ENCODE data around the gene MYRF.

MYRF gene

DNA sequence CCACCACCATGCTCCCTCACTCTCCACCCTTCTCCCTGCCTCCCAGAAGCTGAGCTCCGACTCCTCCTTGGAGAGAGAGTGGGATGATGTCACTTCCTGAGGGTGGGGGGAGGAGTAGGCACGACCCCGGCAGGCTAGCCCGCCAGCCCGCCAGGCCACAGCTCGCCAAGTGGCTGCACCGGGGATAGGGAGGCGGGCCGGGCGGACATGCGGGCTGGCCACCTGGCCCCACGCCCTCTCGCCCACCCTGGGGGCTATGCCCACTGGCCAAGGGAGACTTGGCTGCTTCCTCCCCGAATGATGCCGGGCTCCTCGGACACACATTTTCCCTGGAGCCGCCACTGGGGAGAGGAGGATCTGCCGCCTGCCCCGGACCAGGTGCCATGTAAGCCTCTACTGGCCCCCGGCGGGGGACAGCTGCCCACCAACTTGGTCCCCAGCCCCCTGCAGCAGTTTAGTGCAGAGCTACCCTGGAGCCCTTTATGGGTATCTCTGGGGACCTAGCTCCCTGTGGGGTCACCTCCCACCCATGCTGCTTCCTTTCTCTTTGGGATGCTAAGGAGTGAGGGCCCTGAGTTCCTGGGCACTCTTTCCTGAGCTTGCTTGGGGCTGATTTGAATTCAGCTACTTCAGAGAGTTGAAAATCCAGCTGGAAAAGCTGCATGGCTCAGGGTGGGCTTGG lies 33.7 kb upstream of the MYRF start:
- DNase-seq (ENCODE audit: low spot score), result no peak
- FAIRE-seq, result no peak

DNA sequence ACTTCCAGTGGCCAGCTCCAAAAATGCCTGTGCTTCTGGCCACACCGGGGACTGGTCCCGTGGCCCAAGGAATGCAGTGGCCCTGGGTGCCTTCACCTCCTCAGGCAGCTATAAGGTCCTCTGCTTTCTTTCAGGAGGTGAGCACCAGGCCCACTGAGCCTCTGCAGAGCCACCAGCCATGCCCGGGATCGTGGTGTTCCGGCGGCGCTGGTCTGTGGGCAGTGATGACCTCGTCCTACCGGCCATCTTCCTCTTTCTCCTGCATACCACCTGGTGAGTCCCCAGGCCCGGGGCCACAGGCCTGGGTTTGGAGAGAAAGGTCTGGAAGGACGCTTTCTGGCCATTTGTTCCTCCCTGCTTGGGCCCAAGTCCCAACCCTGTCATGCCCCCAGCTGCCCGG lies 32.5 kb upstream of the MYRF start:
- no peak for FAIRE-seq
- no peak for DNase-seq (ENCODE audit: low spot score)

DNA sequence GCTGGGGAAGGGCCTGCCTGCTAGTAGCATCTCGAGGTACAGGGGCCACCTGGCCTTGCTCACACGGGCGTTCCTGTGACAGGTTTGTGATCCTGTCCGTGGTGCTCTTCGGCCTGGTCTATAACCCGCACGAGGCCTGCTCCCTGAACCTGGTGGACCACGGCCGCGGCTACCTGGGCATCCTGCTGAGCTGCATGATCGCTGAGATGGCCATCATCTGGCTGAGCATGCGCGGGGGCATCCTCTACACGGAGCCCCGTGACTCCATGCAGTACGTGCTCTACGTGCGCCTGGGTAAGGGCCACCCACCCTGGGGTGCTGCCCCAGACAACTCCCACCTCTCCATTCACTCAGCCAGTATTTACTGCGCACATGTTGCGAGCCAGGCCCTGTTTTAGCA lies 31.8 kb upstream of the MYRF start:
- DNase-seq (ENCODE audit: low spot score), result no peak
- no peak for FAIRE-seq

DNA sequence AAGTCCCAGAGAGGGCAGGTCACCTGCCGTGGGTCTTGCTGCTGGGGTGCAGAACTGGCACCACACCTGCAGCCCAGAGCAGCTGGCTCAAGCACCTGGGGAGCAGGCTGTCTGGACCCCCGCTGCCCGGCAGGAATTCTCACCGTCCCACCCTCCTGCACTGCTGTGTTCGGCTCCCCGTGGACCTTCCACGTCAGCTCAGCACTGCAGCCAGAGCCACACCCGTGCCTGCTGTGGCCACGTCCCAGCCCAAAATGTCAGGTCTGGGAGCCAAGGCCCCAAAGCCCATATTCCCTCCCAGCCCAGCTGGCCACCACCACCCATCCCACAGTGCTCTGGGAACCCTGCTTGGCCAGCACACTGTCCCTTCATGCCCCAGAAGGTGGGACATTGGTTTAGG lies 28.0 kb upstream of the MYRF start:
- no peak for DNase-seq (ENCODE audit: low spot score)
- FAIRE-seq, result no peak

DNA sequence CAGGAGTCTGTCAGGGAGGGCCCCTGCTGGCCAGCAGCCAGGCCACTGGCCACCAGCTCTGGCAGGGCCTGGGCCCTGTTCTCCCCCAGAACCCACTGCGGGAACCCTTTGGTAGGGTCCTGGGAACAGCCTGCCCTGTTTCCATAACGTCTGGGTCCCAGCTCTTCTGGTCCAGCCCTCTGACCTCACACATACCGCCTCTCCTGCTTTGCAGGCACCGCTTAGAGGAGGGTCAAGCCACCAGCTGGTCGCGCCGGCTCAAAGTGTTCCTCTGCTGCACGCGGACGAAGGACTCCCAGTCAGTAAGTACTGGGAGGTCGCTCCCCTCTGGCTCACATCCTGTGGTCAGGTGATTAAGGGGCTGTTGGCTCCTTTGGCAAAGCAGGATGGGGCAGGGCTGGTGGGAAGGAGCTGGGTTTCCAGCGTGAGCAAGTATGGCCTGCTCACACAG lies 26.6 kb upstream of the MYRF start:
- FAIRE-seq, result peak; percentile 82

DNA sequence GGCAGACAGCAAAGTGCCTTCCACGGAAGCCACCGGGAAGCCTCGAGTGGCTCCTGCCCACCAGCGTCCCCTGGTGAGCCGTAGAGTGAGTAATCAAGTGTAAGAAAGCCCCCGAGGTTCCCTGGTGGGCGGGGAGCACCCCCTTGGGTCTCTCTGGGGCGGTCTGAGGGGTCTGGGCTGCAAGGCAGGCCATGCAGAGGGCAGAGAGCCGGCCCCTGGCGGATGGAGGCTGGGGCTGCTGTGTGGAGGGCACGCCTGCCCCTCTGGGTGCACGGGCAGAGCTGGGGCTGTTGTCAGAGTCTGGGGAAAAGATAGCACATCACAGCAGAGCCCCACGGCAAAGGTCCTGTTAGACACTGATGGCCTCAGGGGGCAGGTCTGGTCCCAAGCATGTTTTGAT lies 25.7 kb upstream of the MYRF start:
- DNase-seq (ENCODE audit: low spot score), result no peak
- no peak for FAIRE-seq

More for the DNA sequence above, 26.6 kb upstream of the MYRF start:
- peak; percentile 87 for DNase-seq (ENCODE audit: low spot score)

DNA sequence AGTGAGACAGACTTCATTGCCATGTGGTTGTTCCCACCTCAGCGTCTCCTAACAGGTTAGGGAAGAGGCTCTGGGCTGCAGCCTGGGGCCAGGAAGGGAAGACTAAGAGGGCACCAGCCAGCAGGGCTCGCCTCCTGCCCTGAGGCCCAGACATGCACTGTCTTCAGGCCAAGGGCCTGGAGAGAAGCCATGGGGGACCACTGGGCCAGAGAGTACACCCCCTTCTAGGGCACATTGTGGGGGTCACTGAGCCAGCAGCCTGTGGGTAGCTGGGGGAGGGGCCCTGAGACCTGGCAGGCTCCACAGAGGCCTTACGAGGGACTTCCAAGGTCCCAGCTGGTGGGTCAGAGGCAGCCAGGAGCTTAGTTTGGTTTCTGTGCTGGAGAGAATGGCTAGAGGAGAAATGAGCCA lies 25.0 kb upstream of the MYRF start:
- FAIRE-seq (no peak), DNase-seq (ENCODE audit: low spot score) (no peak)

DNA sequence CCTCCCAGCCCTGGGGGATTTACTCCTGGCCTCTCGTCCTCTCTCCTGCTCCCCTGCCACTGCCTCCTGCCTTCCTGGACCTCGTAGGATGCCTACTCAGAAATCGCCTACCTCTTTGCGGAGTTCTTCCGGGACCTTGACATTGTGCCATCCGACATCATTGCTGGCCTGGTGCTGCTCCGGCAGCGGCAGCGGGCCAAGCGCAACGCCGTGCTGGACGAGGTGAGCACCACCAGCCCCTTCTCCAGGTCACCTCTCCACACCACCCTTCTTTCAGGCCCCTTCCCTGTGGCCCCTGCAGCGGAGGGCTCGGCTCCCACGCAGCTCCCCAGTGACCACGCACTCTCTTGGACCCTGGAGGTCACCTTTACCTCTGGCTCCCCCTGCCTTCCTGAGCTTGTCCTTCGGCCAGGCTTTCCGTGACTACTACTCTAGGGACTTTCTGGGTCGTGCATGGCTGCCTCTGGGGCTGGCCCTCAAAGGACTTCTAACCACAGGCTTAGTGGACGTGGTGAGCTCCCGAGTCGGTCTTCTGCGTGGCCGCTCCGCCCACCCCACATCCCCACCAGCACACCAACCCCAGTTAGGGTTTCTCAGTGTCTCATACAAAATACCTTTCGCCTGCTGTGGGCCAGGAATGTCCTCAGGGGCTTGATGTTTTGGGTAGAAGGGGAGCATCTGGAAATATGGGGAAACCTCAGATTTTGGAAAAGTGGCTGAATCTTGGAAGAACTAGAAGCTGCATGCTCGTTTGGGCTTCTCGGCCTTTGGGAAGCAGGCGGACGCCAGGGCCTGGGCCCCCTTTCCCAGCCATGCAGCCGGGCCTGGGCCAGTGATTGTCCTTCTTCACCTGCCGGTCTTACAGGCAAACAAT lies 24.1 kb upstream of the MYRF start:
- DNase-seq (ENCODE audit: low spot score) (peak; percentile 87), FAIRE-seq (peak; percentile 85)

DNA sequence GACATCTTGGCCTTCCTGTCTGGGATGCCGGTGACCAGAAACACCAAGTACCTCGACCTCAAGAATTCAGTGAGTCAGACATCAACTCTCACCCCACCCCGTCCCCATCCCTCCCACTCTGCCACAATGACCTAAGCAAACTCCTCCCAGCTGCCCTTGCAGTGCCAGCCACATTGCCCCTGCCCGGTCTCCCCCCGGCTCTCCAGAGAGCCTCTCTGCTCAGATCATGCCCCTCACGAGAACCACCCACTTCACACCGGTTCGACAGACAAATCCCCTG lies 23.6 kb upstream of the MYRF start:
- DNase-seq (ENCODE audit: low spot score), result peak; percentile 86
- peak; percentile 85 for FAIRE-seq

DNA sequence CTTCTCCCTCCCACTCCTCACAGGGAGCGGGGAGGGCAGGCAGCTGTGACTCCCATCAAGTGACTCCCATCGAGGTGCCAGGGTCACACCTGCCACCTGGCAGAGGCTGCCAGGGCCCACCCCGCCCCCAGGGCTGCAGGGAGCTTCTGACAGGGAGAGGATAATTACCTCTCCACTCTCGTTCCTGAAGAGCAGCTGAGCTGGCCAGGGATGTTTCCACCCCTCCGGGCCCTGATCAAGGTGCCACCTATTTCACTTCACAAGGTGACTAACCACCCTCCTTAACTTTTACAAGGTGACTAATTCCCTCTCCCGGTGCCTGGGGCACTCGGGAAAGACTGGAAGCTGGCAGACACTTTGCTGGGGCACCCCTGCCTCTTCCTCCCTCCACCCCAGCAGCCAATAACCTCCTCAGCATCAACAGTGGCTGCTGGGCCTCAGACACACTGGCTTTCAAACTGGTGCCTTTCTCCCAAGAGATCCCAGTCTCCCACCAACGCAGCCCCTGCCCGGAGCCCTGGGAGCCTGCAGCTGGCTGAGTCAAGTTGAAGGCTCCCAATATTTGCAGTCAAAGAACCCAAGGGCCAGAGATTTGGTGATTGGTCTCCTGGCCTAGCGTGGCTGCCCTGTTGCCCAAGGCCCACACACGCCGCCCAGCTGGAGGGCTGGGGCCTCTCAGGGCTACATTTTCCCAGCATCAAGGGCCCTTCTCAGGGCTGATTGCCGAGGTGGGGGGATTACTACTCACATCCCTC lies 22.0 kb upstream of the MYRF start:
- DNase-seq (ENCODE audit: low spot score) (peak; percentile 47), FAIRE-seq (no peak)

DNA sequence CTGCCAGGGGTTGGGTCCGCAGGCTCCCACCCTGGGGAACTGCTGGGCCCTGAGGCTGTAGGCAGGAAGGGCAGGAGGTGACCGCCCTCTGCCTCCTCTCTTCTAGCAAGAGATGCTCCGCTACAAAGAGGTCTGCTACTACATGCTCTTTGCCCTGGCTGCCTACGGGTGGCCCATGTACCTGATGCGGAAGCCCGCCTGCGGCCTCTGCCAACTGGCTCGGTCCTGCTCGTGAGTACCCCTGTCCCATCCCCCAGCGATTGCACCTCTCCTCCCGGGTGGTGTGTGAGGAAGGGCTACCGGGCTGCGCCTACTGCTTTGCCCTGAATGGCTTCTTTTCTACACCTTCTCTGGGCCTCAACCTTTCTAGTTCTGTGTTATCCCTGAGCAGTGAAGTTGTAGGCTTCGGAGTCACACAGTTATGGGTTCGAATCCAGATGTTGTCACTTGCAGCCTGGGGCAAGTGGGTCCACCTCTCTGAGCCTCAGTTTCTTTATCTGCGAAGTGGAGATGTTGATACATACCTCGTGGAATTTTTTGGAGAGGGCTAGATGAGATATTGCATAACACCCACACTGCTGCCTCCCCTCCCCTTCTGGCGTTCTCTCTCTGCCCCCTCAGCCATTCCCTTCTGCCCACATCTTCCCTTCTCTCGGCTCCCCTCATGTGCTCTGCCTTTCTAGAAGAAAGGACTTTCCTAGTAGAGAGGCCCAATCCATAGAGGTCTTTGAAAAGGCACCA lies 21.1 kb upstream of the MYRF start:
- FAIRE-seq (no peak), DNase-seq (ENCODE audit: low spot score) (no peak)

DNA sequence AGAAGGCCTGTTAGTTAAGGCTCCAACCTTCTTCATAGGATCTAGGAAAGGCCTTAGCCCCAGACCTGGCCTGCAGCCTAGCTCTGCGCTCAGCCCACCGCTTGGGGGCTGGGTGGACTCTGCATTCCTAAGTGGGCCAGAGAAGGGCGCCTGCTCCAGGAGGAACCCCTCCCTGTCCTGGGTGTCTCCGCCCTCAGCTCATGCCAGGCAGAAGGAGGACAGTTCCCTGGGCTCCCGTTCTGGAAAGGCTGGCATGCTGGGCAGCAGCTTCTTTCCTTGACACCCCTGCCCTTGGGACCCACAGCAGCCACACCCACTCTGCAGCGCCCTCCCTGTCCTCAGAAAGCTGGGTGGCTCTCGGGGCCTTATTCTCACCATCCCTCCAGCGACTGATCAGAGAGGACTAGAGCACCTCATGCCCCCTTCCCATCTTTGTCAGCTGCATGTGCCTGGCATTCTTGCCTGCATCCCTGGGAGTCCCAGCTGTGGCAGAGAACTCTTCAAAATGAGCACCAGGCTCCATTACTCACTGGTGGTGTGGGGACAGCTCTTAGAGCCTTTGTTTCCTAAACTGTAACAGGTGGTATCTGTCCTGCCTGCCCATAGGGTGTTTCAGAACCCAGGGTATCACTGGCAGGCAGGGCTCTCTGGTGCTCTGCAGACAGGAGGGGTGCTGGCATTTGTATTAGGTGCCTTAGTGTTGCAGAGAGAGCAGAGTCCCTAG lies 20.3 kb upstream of the MYRF start:
- FAIRE-seq, result no peak
- no peak for DNase-seq (ENCODE audit: low spot score)

DNA sequence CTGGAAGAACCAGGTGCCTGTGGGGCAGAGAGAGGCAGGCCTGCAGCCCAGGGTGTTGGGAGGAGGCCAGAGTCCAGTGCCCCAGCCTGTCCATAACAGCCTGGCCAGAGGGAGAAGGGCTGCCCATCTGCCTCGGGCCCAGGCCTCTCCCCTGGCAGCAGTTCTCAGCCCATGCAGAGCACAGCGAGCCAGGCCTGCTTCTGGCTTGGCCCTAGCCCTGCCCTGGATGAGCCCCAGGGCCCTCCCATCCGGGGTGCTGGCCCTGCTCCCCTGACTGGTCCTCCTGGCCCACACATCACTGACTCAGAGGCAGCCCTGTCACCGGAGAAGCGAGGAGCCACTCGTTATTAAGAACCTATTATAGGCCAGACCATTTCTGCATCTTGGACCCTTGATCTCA lies 19.7 kb upstream of the MYRF start:
- FAIRE-seq, result no peak

DNA sequence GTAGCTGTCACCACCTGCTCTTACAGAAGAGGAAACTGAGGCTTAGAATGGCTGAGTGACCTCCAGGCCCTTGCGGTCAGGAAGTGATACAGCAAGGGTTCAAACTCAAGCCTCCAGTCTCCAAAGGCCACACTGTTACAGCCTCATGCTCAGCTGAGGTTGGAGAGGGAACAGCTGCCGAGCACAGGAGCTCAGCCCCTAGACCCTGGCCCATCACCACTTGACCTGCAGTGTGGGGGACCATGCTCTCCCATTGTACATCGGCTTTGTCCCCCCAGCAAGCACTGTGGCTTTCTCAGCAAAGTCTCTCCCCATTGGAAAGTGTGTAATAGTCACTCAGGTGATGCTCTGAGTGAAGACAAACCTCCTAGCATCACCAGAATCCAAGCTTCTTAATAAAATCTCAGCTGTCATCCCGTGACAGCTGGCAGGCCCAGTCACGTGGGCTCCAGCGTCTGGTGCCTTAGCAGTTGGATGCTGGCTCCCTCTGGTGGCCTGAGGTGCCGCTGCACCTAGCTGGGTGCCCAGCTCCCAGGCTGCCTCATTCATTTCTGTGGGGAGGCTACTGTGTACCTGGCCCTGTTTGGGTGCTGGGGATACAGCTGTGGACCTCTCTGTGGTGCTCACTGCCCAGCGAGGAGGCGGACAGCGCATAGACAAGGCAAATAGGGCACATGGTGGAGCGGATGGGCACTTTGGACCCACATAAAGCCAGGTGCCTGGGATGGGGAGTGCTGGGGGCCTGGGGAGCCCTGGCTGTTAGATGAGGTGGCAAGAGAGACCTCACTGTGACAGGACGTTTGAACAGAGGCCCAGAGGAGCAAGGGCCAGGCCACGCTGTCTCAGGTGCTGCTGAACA lies 19.1 kb upstream of the MYRF start:
- DNase-seq (ENCODE audit: low spot score) (peak; percentile 44), FAIRE-seq (no peak)

More for the DNA sequence above, 19.7 kb upstream of the MYRF start:
- no peak for DNase-seq (ENCODE audit: low spot score)

DNA sequence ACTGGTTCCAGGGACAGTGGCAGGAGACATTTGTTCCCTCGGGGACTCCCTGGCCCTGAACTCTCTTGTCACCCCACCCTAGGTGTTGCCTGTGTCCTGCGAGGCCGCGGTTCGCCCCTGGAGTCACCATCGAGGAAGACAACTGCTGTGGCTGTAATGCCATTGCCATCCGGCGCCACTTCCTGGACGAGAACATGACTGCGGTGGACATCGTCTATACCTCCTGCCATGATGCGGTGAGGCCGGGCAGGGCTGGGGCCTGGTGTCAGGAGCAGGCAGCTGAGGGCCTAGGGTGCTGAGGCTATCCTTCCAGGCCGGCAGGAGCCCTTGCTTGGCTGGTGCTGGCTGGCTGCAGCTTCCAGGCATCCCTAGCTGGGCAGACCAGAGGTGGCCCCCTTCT lies 17.7 kb upstream of the MYRF start:
- DNase-seq (ENCODE audit: low spot score) (no peak), FAIRE-seq (no peak)

DNA sequence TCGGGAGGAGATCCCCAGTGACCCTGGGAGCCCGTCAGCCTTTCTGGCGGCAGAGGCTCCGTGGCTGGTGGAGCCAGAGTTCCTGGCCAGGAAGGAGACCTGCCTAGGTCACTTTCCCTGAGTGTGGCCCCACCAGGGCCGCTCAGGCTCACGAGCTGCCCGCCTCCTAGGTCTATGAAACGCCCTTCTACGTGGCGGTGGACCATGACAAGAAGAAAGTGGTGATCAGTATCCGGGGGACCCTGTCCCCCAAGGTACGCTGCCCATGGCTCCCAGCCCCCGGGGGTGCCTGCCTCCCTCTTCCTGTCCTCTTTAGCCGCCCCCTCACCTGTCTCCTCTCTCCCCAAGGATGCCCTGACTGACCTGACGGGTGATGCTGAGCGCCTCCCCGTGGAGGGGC lies 17.0 kb upstream of the MYRF start:
- DNase-seq (ENCODE audit: low spot score), result no peak
- FAIRE-seq, result no peak

DNA sequence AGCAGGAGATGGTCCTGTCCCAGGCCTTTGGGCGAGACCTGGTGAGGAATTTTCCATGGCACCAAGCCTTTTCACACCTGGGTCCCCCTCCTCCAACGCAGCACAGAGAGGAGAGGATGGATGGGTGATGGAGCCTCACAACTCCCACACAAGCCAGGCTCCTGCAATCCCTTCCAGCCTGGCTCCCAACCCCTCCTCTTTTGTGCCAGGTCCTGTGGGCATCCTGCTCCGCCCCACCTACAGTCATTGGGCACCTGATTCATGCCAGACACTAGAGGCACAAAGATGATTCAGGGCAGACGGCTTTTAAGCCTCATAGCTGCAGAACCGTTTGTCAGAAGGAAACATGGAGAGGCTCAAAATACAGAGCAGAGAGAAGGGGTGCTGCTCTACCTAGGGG lies 16.1 kb upstream of the MYRF start:
- no peak for FAIRE-seq
- DNase-seq (ENCODE audit: low spot score), result no peak

DNA sequence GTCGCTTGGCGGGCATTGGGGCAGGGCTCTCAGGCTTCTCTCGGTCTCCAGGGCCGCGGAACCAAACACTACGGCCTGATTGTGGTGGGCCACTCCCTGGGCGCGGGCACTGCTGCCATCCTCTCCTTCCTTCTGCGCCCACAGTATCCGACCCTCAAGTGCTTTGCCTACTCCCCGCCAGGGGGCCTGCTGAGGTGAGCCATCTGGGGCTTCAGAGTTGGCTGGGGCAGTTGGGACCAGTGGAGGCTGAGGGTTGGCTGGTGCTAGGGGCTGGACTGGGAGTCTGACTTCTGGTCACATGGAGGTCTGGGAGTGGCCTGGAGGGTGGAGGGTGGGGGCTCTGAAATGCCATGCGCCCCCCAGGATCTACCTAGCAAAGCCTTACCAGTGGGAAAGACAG lies 15.3 kb upstream of the MYRF start:
- no peak for DNase-seq (ENCODE audit: low spot score)
- no peak for FAIRE-seq

DNA sequence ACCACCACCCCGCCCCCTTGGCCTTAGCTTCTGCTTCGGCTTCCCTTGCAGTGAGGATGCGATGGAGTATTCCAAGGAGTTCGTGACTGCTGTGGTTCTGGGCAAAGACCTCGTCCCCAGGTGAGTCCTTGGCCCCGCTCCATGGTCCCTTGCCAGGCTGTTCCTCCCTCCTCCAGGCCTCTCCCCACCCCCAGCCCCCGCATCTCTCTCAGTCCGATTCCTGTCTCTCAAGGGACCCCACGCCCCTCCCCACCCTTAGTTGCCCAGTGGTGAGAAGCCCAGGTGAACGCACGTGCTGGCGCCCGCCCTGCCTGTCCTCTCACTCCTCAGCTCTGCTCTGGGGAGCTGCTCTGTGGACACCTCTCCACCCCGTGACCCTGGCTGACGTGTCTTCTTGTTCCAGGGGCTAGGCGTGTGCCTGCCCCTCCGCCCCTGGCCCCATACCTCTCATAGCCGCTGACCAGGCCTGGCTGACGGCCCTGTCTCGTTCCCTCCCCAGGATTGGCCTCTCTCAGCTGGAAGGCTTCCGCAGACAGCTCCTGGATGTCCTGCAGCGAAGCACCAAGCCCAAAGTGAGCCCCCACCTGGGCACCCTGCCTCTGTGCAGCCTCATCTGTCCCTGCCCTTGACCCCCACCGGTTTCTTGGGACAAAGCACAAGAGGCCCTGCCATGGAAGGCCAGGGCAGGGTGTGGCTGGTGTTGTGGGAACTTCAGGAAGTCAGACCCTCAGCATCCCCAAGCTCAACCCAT lies 14.6 kb upstream of the MYRF start:
- FAIRE-seq, result no peak

More for the DNA sequence above, 14.6 kb upstream of the MYRF start:
- no peak for DNase-seq (ENCODE audit: low spot score)

All from RCC 7860 (cell line).